Stimulated activated CD4-positive, alpha-beta T cell treated with anti-CD3 and anti-CD28 coated beads, Interleukin-15, amount 100 ng/mL, for 1 hour (primary cell): ENCODE measurements around the gene GLG1.
"Not testable (repeated sequence)": the region's sequence is repeated elsewhere in the genome, so short reads cannot be mapped to it uniquely, and the experiment has no call there.

Experiments
- DNase-seq, 2 donors: peaks; one replicate each; pipeline ENCODE4 v3.0.0-alpha.2; 2020; ENCODE audit warnings: low read depth in 1 of 2, low spot score in 1 of 2

Gene GLG1

DNA sequence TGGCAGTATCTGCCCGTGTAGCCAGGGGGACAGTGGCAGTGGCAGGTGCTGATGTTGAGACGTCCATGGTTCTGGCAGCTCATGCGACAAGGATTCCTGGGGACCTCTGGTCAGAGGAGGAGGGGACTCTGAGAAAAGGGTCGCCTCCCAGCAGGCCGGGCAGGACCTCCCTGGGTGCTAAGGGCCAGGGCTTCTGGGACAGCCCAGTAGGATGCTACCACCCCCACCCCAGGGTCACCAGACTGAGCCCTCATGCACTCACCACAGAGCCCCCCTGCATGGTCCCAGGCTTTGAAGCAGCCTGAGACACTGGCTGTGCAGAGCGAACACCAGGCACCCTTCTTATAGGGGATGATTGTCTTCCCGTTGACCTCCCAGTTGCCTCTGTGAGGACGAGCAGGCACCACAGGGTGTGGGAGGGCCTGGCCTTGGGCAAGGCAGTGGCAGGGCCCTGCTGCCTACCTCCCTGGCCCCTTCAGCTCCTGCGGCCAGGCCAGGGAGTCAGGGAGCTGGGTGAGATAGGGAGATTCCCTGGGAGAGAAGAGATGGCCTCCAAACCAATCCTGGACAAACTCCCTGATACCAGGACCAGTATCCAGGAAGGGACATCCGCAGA is 194.0 kb downstream of the GLG1 start:
- not testable (repeated sequence) for DNase-seq

DNA sequence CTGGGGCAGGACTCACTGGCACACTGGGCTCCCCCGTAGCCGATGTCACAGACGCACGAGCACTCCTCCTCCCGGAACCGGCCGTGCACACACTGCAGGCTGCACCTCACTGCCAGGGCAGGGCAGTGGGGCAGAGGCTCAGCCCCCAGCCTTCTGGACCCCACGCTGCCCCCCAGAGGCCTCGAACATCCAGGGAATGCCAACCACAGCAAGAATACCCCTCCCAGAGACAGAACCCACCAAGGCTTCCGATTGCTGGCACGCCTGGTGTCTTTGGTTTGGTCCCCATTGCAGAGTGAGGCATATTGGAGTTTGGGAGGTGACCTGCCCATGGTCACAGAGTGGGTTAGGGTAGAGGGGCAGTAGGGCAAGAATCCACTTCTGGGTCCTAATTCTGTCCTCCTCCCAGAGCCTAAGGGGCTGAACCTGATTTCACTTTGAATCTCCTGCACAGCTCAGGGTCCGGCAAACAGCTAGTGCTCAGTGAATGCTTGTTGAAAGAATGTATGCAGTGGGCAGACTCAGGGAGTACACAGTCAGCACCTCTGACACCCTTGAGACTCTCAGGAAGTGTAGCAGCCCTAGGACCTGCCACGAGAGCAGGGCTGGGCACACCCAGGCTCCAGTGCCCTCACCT is 194.7 kb downstream of the GLG1 start:
- DNase-seq: not testable (repeated sequence)

DNA sequence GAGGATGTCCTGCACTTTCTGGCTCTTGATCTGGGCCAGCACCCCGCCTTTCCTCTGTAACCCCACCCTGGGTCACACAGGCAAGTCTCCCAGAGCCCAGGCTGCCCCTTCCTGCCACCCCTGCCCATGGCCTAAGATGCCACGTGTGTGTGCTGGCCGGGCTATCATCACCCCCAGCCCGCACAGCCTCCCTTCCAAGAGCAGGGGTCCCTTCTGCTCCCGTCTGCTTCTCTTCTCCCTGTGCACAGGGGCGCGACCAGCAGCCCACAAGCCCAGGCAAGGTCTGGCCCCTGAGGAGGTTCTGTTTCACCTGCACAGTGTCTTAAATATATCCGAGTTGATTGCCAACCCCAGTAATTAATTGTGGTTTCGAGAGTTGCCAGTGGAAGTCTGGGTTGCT is 195.9 kb downstream of the GLG1 start:
- not testable (repeated sequence) for DNase-seq

- DNase-seq: not testable (repeated sequence)
These were observed 196.6 kb downstream of the GLG1 start for GRCh38 chr16:74410057-74410957.

- not testable (repeated sequence) for DNase-seq
These were observed 197.5 kb downstream of the GLG1 start for GRCh38 chr16:74409185-74409981.

DNA sequence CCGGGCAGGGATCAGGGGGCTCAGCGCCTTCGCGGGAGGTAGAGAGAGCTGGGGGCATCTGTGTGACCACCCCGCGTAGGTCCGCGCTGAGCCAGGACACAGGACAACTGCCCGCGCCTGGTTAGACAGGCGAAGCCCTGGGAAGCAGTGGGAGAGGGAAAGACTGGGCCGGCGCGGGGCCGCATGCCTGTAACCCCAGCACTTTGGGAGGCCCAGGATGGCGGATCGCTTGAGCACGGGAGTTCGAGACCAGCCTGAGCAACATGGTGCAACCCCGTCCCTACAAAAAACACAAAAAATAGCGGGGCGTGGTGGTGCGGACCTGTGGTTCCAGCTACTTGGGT is 199.6 kb downstream of the GLG1 start:
- DNase-seq: not testable (repeated sequence)

GRCh38 chr16:74406600-74407361 is 200.1 kb downstream of the GLG1 start:
- not testable (repeated sequence) for DNase-seq

DNA sequence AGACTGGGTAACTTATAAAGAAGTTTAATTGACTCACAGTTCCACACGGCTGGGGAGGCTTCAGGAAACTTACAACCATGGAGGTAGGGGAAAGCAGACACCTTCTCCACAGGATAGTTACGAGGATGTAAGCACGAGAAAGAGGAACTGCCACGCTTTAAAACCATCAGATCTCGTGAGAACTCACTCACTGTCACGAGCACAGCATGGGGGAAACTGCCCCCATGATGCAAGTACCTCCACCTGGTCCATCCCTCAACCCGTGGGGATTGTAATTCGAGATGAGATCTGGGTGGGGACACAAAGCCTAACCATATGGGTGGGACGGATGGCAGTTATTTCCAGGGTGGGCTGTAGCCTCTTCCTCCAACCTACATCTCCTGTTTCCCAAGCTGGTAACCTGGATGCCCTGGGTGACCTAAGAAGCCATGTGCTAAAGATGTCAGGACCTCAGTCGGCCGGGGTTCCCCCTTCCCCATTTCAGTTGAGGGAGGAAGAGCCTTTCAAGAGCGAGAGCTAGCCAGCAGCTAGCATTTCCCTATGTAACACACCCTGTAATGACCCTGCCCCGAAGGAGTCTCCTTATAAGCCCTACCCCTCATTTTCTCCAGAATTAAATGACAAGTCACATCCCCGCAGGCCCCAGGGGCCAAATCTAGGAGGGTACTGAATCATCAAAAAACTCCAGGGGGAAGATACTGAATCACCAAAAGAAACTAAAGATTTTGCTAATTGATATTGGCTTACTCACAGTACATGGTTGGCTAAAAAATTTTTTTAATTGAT is 202.6 kb downstream of the GLG1 start:
- not testable (repeated sequence) for DNase-seq

- not testable (repeated sequence) for DNase-seq
These were observed 206.7 kb downstream of the GLG1 start for GRCh38 chr16:74400238-74400637.

GRCh38 chr16:74398212-74398895 is 208.6 kb downstream of the GLG1 start:
- DNase-seq: not testable (repeated sequence)
